SW480 (cell line): Measurements from ENCODE around the gene TTLL6.

Experiments
- DNase-seq: peaks from one replicate; pipeline ENCODE4 v3.0.0-alpha.2; 2016; ENCODE audit warnings: low spot score

TTLL6 gene

DNA sequence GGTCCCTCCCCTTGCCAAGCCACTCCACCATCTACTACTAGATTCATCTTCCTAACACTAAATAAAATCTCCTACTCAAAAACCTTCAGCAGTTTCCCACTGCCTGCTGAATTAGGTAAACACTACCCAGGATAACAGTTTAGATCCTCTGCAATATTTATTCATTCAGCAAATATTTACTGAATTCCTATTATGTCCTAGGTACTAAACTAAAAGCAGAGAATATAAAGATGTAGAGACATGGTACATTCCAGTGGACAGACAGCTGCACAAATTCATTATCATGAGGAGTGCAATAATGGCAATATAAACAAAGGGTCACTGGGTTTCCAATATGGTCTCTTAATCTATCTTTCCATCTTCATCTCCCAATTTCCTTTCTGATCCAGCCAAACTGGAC, 57.7 kb downstream of the TTLL6 start:
- DNase-seq: no peak

DNA sequence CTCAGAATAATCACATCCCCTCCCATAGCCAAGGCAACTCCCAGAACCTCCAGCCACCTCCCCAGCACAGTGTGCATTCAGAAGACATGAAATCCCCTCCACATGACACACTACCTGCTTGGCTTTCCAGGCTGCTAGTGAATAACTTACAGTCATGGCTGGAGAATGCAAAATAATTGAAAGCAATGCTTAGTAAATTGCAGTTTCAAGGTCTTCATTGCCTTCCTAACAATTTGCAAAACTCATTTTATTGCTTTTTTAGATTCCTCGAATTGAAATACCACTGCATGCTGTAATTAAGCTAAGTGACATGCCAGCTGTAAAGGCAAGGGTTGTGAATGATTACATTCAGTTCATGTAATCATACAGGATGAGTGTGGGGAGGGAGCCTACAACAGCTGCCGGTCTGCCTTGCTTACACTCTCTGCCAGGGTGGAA, 59.5 kb downstream of the TTLL6 start:
- no peak for DNase-seq

DNA sequence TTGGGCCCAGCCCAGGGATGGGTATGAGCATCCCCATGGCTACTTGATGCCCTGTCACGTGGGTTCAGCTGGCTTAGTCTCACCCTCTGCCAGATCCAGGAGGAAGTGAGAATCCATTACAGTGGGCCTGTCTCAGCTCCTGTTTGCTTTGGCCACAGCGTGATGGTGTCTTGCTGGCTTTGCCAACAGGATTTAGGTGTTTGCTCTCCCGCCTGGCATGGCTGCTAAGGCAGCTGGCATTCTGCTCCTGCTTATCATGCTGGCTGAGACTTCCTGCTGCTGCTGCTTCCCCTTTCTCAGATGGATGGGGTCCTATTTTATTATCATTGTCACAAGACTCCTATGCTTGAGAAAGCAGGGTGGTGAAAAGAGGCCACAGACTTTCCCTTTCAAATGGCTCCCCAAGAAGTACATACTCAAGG, 60.2 kb downstream of the TTLL6 start:
- no peak for DNase-seq

DNA sequence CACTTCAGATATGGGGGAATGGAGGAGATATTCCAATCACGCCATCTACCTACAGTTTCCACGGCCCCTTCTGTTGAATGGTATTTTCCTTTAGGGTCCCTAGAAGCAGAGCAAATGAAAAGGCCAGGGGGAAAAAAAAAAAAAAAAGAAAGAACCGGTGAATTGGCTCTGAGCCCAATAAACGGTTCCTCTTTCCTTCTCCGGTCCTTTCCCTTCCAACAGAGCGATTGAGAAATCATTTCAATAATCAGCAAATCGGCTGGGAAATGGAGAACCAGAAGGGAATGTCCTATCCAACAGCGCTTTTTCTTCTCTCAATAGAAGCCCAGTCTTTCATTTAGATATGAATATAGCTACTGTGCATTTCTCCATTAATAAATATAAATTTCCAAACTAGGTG, 61.7 kb downstream of the TTLL6 start:
- no peak for DNase-seq

DNA sequence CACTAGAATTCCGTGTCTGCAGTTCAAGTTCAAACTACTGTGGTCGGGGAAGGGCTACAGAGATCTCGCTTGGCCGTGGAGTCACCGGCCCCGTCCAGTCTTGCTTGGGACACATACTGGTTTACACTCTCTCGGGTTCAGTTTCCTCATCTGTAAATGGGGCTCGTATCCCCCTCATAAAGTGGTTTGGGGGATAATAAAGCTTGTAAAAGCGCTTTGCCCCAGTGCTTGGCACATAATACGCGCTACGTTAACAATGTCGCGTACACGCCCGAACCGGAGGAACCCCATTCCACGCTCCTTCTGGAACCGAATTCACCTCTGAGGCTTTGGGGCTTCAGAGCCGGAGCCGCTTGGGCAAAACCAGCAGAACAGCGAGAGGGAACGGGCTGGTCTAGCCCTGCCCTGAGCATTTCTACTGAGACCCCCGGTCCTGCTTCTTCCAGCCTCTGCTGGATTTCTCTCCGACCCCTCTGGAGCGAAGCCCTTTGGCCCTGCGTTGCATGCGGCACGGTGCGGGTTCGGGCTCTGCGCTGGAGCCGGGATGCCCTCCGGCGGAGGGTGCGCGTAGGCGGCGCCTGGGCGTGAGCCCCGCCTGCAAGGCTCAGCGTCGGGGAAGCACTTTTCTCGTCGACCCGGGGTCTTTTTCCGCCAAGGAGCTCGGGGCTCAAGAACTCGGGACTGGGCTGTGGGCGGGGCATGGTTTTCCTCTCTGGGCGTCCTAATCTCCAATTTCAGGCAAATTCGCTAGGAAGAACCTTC, 62.3 kb downstream of the TTLL6 start:
- no peak for DNase-seq

DNA sequence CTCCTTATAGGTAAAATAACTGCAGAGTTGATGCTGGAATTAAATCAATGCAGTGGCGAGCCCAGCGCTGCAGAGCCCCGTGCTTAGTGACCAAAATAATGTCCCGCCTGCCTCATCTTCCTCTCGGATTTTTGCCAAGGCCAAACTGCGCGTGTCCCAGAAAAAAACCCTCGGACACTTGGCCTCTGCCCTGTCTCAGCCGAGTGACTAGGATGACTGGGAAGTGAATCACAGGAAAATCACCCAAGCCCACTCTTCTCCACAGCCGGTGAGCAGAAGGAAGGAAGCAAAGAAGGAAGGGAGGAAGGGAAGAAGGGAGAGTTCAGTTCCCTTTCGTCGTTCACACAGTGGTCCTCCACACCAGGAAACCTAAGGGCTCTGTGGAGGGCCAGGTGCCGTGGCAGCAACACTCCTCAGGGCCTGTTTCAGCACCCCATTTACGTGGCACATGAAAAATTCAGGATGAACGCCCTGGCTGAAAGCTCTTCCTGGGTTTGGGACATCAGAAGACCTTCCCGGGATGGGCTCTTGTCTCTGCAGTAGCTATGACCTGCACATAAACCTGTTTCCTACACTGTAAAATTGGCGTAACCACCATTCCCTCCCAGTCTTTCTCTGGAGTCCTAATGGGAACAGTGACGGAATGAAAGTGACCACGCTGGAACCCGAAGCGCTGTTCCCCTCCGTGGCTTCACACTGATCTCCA, 63.1 kb downstream of the TTLL6 start:
- DNase-seq: no peak

DNA sequence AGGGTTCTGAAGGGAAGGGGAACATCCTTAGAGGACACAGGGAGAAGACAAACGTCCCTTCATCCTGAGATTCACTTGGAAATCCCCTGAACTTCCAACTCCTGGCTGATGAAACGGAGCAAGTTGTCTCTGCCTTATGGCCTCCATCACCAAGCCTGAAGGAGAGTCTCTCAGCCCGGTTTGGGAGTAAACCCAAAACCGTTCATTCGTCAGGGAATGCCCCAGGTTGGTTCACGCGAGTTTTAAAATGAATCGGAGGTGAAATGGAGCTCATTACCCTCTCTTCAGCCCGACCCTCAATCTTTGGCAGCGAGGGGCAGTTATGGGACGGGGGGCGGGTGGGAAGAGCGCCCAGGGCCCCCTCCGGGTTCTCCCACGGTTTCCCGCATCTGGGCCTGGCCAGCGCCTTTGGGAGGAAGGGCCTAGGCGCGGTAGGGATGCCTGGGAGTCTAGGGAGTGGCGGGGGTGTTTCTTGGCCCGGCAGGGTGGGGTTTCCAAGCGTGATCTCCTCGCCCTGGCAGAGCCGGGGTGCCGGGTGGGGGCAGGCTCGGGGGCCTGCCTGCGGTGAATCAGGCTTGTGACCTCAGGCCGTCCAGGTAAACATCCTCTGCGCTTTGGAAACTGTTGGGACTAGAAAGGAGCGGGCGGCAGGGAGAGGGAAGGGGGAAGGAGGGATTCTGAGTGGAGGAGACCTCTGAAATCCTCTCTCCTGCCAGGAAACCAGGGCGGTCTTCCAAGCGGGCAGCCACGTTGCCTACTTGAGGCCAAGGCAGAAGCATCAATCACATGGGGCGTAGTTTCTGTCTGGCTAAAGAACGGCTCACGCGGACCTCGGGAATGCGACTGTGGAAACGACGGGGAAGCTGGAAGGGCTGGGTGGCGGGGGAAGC, 64.4 kb downstream of the TTLL6 start:
- DNase-seq: no peak

DNA sequence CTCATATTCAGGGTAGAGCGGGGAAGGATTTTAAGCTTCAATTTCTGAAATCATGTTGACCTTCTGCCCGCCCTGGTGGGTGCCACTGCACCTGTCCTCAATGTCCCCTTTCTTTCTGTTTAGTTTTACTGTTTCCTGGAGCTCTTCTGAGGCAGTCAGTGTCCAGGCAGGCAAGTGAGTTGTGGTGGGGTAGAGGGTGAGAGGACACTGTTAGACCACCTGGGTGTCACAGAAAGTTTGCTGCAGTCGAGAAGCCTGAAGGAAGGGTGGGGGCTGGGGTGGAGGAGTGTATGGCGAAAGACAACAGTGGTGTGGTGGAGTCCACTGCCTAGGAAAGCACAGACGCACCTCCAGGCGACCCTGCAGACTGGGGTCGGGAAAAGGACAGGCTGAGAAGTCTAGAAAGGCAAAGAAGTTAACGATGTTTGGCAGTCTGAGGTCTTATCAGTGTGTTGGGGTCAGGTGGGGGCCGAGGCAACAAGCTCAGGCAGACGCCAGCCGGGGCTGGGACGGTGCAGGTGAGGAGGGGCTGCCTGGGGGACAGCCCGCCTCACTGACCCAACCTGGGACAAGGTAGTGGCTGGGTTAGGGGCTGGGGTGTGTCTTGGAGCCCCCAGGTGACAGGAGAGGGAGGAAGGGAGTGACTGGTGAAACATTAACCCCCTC, 65.2 kb downstream of the TTLL6 start:
- no peak for DNase-seq

DNA sequence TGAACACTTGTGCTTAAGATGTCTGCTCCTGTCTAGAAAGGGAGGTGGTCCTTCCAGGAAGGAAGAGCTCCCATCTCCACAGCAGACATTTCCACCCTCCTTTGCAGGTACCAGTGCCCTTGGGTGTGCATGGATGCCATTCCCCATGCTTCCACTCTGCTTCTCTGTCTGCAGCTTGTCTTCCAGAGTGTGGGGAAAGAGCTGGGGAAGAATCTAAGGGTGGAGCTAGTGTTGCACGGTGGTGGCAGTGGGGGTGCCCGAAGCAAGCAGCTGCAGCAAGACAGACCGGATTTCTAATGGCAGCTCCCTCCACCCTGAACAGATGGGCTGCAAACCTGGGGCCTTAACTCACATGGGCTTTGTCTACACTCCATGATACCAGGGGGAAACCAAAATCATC, 65.9 kb downstream of the TTLL6 start:
- DNase-seq: no peak

DNA sequence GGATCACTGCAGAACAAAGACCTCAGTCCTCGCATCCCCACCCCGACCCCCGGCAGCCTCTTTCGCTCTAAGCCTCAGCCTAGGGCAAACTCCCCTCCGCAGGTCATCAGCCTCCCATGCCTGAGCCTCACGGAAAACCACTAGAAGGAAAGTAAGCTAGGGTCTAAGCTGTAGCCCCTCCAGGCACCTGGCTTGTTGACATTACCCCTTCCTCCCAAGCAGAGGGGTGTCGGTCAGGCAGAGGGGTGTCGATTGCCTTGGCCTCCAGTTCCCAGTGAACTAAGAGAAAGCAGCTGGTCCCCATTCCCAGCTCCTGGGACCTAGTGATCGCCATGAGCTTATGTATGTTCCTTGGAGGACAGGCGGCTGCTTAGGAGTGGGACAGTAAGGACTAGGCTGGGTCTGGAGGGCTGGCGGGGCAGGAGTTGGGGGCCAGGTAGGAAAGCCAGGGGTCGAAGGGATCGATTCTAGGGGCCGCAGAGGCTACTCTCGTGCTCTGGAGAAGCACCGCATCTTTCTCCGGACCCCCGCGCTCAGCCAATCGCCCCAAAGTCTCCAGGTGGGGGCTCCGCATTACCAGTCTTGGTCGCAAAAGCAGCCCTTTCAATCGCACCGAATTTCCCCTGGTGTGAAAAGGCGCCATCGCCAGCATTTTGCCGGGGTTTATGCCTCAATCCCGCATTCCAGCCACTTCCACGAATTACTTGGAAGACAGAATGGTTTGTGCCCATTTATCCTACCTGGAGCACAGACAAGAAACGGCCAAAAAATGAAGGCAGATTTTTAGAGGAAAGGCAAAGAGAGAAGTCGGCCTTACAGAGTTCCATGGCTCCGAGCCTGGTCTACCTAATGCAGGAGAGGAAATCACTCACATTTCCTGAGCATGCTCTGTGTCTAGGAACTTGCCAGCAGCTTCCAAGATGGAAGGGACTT, 67.1 kb downstream of the TTLL6 start:
- no peak for DNase-seq

DNA sequence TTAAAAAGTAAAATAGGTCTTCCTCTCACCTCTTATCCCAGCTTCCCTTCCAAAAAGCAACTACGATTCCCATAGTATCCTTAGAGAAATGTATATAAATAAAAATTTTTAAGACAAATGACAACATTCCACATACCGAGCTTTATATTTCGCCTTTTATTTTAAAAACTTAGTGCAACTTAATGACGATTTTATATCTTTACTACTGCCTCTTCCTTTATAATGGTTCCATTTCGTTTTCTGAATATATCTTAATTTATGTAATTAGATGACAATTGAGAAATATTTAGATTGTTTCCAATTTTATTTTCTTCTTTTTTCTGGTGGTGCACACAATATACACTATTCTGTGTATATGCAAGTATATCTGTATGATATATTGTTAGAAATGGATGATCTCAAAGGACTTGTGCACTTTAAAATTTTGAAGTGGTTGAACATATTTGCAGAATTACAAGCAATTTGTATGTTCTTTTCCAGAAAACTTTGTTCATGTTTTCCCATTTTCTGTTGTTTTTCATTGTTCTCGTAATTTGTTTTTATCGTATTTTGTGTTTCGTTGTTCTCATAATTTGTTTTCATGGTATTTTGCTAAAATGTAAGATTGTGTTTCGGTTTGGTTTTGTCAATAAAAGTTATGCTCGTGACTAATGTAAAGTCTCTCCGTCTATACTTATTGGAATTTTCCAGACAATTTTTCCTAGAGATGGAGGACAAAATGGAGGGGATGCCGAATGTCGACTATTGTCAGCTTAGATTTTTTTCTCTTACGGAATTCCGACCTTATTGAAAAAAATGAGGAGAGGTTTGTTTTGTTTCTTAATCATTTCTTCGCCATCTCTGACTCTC, 68.1 kb downstream of the TTLL6 start:
- no peak for DNase-seq

DNA sequence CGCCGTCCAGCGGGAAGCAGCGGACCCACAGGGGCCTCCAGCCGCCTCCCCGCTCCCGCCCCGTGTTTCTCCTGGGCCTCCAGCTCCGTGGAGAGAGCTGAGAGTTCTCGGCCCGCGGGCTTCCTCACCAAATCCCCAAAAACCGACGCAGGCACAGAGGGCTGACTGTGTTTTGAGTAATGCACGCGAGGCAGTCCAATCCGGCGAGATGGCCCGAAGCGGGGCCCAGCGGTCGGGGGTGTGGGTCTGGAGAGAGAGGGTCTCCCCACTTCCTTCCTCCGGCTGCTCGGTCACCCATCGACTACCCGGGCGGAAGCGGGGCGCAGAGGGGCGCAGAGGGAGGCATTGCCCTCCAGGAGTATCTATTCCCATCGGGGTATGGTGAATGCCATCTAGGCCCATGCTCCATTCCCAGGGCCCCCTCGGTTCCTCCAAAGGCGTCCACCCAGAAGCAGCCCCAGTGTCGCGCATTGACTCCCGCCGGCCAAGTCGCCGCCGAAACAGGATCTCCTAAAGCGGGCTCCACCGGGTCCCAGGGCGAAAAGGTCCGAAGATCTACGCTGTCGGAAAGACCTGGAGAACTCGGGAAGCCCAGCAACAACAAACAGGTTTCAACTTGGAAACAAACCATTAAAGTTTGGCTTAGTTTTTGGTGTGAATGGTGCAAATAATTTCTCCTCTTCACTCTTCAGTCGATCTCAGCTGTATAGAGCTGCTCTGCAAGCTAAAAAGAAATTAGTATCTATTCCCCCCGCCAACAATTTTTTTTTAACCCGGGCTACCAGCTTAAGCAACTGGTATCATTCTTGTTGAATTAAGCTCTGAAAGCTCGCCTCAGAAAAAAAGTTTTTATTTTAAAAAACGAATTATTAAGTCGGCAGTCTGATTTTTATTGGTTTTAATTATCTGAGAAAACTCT, 69.3 kb downstream of the TTLL6 start:
- DNase-seq: no peak

DNA sequence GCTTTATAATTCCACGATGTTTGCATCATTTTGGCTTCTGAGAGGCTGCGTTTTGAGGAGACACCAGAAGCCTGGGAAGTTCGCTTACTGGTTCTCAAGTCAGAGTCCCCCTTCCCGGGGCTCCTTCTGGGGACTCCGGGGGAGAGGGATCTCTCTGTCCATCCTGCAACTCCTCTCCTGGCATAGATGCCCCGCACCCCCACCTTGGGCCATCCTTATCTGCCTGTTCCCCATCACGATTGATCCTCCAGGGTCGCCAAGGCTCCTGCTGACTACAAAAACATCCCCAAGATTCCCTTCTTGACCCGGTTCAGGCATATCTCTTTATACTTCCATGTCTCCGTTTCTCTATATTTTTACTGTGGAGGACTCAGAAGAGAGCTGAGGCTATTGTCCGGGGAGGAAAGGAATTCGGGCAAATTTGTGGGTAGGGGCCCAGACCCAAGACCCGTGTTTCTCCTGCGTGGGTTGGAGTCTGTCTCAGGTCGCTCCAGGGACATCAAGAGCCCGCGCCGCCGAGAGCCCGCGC, 70.0 kb downstream of the TTLL6 start:
- no peak for DNase-seq

DNA sequence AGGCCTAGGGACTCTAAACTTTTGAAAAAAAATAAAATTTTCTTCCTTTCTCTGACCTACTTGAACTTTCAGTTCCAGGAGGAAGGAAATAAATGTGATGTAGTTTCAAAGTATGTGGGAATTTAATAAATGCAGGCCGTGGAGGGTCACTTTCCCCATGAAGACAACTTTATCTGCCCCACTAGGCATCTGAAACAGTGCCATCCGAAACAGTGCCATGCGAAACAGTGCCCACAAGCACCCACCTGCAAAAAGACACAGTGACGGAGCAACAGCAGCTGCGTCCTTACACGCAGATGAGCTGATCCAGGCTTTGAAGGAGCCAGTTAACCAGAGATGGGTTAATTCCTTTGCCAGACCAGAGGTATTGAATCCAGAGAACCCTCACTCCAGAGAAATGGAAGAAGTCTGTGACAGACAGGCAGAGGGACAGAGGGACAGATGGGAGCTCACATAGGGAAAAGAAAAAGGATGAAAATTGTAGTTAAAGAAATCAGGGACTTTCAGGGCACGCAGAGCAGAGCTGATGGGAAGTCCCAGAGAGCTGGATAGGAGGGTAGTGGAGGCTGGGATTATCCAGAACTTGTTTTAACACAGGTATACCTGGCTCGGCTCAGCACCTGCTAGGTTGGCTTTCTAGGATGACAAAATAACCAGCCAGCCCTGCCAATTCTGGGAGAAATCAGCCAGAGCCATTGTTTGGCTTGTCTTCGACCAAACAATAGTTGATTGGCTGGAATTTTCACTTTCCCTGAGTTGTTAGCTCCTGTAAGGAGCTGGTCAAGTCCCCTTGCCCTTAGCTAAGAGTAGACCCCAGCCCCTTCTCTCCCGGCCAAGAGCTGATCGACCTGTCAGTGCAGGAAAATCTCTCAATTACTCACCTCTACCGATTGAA, 71.4 kb downstream of the TTLL6 start:
- DNase-seq: no peak

DNA sequence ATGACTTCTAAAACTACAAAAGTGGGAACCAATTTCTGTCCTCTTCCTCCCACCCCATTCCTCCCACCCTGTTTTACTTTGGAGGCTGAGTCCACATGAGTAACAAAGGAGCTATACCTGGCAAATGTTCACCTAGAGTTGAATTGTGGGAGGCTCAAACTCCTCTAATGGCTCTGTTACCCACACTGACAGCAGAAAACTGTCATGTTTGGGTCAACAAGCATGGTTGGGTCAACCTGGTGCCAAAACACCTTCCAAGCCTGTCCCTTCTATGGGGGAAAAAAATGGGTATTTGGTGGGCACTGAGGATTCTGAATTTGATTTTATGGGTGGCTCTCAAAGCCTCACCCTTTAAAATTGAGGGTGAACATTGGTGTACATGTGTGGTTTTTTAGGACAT, 76.5 kb downstream of the TTLL6 start:
- no peak for DNase-seq

DNA sequence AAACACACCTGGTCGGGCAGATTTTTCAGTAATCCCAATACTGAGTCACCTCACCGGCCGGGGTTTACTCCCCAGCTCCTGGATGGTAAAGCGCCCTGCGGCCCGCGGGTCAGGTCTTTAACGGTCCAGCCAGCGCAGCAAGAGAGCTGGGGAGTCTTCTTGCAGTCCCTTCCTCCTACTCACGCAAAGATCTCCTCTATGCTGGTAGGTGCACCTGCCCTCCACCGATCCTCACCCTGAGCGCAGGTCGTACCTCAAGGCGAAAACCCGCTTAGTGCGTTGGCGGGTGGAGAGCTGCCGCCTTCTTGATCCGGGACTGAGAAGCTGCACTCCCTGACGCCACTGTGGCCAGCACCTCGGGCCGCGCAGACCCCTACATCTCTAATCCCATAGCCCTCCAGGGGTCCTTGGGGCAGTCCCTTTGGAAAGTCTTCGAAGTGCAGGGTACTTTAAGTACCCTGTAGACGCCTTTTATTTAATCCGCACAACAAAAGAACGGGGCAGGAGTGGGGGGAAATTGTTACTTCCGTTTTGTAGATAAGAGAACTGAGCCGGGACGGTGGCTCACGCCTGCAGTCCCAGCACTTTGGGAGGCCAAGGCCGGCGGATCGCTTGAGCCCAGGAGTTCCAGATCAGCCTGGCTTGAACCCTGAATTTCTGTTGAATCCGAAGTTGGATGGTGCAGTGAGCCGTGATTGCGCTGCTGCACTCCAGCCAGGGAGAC, 78.1 kb downstream of the TTLL6 start:
- DNase-seq: no peak

DNA sequence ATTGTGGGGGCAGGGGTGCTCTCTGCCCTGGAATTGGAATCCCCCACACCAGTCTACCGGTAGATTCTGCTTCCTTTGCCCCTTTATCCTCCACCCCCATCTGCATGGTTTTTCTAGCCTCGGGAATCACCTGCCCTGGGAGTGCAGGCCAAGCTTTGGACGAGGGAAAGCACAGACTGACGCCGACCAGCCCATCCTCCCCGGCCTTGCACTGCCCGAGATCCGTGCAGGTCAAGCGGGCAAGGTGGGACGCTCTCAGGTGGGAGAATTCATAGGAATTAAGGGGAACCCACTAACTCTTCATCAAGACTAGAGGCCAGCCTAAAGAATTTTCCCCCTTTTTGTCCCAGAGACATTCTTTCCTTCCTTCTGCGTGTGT, 78.6 kb downstream of the TTLL6 start:
- no peak for DNase-seq
